ENCODE data around the gene FRMD8. TPM values are rescaled to one million over a fixed set of nuclear protein-coding genes. Genes with fewer than 3 reads are reported as not detected.

The FRMD8 gene
- total and polyA plus RNA-seq, 9 of the 15 experiments (the other 6 are each of a cell fraction or from before 2014, with no cell fraction given) = 4.5 to 54.5 (median 15.8) TPM

DNA sequence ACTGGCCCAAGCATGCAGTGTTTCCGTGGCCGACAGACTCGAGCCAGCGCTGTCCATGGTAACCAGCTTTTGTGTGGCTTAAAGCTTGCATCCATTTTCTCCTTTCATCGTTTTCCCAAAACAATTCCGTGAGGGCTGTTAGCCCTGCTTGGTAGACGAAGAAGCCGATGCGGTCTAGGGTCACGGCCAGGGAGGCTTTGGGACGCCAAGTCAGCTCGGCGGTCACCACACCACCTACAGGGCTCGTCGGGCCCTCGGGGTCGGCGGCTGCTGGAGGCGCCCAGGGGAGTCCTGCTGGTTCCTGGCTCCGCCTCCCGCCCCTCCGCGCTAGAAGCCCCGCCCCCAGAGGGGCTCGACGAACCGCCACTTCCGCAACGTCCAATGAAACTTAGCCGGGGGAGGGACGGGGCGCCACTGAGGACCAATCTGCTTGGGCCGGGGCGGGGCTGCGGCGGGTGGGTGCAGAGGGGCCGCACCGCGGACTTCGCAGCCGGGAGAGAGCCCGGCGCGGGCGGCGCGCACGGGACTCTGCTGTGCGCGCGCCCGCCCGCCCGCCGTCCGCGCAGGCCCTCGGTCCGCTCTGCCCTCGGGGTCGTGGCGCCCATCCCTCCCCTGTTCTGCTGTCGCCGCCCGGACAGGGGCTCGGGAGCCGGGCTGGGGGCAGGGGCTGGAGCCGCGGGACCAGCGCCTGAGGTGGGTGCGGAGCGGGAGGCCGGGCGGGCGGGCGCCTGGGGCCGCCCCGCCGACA lies 32.0 kb upstream of the FRMD8 start, which contains the start of gene TIGD3 (continued):
- peak; percentile 75 for TF ChIP-seq SP2 (IDR thresholded peaks at IDR 0.05; ENCODE audit: extremely low read depth, low read depth, low read length, poor library complexity, severe bottlenecking)
- TF ChIP-seq, protein P1, sequence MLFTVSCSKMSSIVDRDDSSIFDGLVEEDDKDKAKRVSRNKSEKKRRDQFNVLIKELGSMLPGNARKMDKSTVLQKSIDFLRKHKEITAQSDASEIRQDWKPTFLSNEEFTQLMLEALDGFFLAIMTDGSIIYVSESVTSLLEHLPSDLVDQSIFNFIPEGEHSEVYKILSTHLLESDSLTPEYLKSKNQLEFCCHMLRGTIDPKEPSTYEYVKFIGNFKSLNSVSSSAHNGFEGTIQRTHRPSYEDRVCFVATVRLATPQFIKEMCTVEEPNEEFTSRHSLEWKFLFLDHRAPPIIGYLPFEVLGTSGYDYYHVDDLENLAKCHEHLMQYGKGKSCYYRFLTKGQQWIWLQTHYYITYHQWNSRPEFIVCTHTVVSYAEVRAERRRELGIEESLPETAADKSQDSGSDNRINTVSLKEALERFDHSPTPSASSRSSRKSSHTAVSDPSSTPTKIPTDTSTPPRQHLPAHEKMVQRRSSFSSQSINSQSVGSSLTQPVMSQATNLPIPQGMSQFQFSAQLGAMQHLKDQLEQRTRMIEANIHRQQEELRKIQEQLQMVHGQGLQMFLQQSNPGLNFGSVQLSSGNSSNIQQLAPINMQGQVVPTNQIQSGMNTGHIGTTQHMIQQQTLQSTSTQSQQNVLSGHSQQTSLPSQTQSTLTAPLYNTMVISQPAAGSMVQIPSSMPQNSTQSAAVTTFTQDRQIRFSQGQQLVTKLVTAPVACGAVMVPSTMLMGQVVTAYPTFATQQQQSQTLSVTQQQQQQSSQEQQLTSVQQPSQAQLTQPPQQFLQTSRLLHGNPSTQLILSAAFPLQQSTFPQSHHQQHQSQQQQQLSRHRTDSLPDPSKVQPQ (CRISPR knock-in tag; IDR thresholded peaks at IDR 0.05; ENCODE audit: borderline replicate concordance) = no peak
- TF ChIP-seq NR2F6 (CRISPR knock-in tag; IDR thresholded peaks at IDR 0.05) = no peak
- TF ChIP-seq, protein P2, sequence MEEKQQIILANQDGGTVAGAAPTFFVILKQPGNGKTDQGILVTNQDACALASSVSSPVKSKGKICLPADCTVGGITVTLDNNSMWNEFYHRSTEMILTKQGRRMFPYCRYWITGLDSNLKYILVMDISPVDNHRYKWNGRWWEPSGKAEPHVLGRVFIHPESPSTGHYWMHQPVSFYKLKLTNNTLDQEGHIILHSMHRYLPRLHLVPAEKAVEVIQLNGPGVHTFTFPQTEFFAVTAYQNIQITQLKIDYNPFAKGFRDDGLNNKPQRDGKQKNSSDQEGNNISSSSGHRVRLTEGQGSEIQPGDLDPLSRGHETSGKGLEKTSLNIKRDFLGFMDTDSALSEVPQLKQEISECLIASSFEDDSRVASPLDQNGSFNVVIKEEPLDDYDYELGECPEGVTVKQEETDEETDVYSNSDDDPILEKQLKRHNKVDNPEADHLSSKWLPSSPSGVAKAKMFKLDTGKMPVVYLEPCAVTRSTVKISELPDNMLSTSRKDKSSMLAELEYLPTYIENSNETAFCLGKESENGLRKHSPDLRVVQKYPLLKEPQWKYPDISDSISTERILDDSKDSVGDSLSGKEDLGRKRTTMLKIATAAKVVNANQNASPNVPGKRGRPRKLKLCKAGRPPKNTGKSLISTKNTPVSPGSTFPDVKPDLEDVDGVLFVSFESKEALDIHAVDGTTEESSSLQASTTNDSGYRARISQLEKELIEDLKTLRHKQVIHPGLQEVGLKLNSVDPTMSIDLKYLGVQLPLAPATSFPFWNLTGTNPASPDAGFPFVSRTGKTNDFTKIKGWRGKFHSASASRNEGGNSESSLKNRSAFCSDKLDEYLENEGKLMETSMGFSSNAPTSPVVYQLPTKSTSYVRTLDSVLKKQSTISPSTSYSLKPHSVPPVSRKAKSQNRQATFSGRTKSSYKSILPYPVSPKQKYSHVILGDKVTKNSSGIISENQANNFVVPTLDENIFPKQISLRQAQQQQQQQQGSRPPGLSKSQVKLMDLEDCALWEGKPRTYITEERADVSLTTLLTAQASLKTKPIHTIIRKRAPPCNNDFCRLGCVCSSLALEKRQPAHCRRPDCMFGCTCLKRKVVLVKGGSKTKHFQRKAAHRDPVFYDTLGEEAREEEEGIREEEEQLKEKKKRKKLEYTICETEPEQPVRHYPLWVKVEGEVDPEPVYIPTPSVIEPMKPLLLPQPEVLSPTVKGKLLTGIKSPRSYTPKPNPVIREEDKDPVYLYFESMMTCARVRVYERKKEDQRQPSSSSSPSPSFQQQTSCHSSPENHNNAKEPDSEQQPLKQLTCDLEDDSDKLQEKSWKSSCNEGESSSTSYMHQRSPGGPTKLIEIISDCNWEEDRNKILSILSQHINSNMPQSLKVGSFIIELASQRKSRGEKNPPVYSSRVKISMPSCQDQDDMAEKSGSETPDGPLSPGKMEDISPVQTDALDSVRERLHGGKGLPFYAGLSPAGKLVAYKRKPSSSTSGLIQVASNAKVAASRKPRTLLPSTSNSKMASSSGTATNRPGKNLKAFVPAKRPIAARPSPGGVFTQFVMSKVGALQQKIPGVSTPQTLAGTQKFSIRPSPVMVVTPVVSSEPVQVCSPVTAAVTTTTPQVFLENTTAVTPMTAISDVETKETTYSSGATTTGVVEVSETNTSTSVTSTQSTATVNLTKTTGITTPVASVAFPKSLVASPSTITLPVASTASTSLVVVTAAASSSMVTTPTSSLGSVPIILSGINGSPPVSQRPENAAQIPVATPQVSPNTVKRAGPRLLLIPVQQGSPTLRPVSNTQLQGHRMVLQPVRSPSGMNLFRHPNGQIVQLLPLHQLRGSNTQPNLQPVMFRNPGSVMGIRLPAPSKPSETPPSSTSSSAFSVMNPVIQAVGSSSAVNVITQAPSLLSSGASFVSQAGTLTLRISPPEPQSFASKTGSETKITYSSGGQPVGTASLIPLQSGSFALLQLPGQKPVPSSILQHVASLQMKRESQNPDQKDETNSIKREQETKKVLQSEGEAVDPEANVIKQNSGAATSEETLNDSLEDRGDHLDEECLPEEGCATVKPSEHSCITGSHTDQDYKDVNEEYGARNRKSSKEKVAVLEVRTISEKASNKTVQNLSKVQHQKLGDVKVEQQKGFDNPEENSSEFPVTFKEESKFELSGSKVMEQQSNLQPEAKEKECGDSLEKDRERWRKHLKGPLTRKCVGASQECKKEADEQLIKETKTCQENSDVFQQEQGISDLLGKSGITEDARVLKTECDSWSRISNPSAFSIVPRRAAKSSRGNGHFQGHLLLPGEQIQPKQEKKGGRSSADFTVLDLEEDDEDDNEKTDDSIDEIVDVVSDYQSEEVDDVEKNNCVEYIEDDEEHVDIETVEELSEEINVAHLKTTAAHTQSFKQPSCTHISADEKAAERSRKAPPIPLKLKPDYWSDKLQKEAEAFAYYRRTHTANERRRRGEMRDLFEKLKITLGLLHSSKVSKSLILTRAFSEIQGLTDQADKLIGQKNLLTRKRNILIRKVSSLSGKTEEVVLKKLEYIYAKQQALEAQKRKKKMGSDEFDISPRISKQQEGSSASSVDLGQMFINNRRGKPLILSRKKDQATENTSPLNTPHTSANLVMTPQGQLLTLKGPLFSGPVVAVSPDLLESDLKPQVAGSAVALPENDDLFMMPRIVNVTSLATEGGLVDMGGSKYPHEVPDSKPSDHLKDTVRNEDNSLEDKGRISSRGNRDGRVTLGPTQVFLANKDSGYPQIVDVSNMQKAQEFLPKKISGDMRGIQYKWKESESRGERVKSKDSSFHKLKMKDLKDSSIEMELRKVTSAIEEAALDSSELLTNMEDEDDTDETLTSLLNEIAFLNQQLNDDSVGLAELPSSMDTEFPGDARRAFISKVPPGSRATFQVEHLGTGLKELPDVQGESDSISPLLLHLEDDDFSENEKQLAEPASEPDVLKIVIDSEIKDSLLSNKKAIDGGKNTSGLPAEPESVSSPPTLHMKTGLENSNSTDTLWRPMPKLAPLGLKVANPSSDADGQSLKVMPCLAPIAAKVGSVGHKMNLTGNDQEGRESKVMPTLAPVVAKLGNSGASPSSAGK (IDR thresholded peaks at IDR 0.05) = no peak
- TF ChIP-seq SMARCE1 (IDR thresholded peaks at IDR 0.05) = no peak
- TF ChIP-seq, protein P3, sequence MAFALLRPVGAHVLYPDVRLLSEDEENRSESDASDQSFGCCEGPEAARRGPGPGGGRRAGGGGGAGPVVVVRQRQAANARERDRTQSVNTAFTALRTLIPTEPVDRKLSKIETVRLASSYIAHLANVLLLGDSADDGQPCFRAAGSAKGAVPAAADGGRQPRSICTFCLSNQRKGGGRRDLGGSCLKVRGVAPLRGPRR (CRISPR knock-in tag; IDR thresholded peaks at IDR 0.05) = no peak
- no peak for TF ChIP-seq SETDB1 (IDR thresholded peaks at IDR 0.05; ENCODE audit: low read length)
- TF ChIP-seq, protein P4, sequence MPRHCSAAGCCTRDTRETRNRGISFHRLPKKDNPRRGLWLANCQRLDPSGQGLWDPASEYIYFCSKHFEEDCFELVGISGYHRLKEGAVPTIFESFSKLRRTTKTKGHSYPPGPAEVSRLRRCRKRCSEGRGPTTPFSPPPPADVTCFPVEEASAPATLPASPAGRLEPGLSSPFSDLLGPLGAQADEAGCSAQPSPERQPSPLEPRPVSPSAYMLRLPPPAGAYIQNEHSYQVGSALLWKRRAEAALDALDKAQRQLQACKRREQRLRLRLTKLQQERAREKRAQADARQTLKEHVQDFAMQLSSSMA (CRISPR knock-in tag; IDR thresholded peaks at IDR 0.05) = 0 out of 2 replicates have a peak, but pooled peaks have one; percentile 20
- TF ChIP-seq BHLHE40 (IDR thresholded peaks at IDR 0.05; ENCODE audit: low read length) = peak; percentile 26; the same call in 1 of the 2 replicates
- TF ChIP-seq GABPA (tag; conservative IDR thresholded peaks at IDR 0.05; ENCODE audit: low read depth) = no peak

Data from K562 (cell line).